K562 (cell line): ENCODE results near the gene MMP11. TPM values are rescaled to one million over a fixed set of nuclear protein-coding genes. Genes with fewer than 3 reads are reported as not detected.
A peak's percentile ranks its signal among the peaks of the same experiment; 100 is the strongest.

Experiments
- CAMTA2 ChIP-seq: fragments of 250-450 bp; sonication (Bioruptor Pico); conservative IDR thresholded peaks from 2 replicates; pipeline ENCODE4 v1.5.1; 2022
- CREB3L1 ChIP-seq: fragments of 450-650 bp; IDR thresholded peaks from 2 replicates; pipeline ENCODE4 v1.6.1; 2014; ENCODE audit warnings: low read depth, mild to moderate bottlenecking, moderate library complexity, borderline replicate concordance
- ETV5 ChIP-seq: sonication (generic); formaldehyde crosslinking; IDR thresholded peaks from 2 replicates; pipeline ENCODE4 v1.4.0; 2020; ENCODE audit warnings: low read depth, mild to moderate bottlenecking, missing genetic modification reagents
- GABPA ChIP-seq: fragments of 200-800 bp; sonication (Bioruptor generic); conservative IDR thresholded peaks from 2 replicates; pipeline ENCODE4 v1.6.1; 2016; ENCODE audit warnings: low read depth, missing genetic modification characterization, missing compliant biosample characterization
- GABPB2 ChIP-seq: fragments of 250-450 bp; sonication (Bioruptor Pico); conservative IDR thresholded peaks from 2 replicates; pipeline ENCODE4 v1.5.1; 2021; ENCODE audit warnings: mild to moderate bottlenecking
- OTX1 ChIP-seq: fragments of 450-650 bp; formaldehyde crosslinking; IDR thresholded peaks from 2 replicates; pipeline ENCODE4 v1.4.0; 2022; ENCODE audit warnings: mild to moderate bottlenecking
- PHF21A ChIP-seq: fragments of 450-650 bp; IDR thresholded peaks from 2 replicates; pipeline ENCODE4 v1.6.1; 2017; ENCODE audit warnings: low read depth, borderline replicate concordance
- REST ChIP-seq, 2 experiments: fragments of 450-650 bp; formaldehyde crosslinking in 1 of 2; IDR thresholded peaks; 2 replicates each; pipeline versions ENCODE4 v1.4.0 to v1.6.1; 2014 to 2020; ENCODE audit warnings: mild to moderate bottlenecking in 2 of 2, borderline replicate concordance in 1 of 2, low read depth in 1 of 2
- SIN3A ChIP-seq, 2 experiments: fragments of 150-350 bp in 1 of 2; IDR thresholded peaks; 2 replicates each; pipeline ENCODE4 v1.6.1; 2011 to 2016; ENCODE audit warnings: borderline replicate concordance in 2 of 2, low read depth in 2 of 2, low read length in 2 of 2, mild to moderate bottlenecking in 2 of 2, moderate library complexity in 2 of 2; ENCODE audit not compliant: control insufficient read depth in 1 of 2
- SLC30A9 ChIP-seq: fragments of 250-450 bp; sonication (Bioruptor Pico); IDR thresholded peaks from 2 replicates; pipeline ENCODE4 v1.8.0; 2022; ENCODE audit warnings: mild to moderate bottlenecking, moderate library complexity
- SOX6 ChIP-seq: fragments of 450-650 bp; IDR thresholded peaks from 2 replicates; pipeline ENCODE4 v1.6.1; 2014; ENCODE audit warnings: mild to moderate bottlenecking
- ZNF174 ChIP-seq: fragments of 250-450 bp; sonication (Bioruptor Pico); IDR thresholded peaks from 2 replicates; pipeline ENCODE4 v1.4.0; 2020; ENCODE audit warnings: mild to moderate bottlenecking
- ZNF354B ChIP-seq: fragments of 250-450 bp; sonication (Bioruptor Pico); IDR thresholded peaks from 2 replicates; pipeline ENCODE4 v1.4.0; 2020
- ZNF696 ChIP-seq: fragments of 250-450 bp; sonication (Bioruptor Pico); conservative IDR thresholded peaks from 2 replicates; pipeline ENCODE4 v1.4.0; 2020; ENCODE audit warnings: mild to moderate bottlenecking, moderate library complexity
- ZNF76 ChIP-seq: fragments of 250-450 bp; sonication (Bioruptor Pico); IDR thresholded peaks from 2 replicates; pipeline ENCODE4 v1.4.0; 2020; ENCODE audit warnings: mild to moderate bottlenecking, moderate library complexity, borderline replicate concordance
- polyA plus RNA-seq, 8 experiments: library from polyadenylated mRNA; depleted of rRNA in 4 of 8; stranded (reverse) in 5 of 8; unstranded in 3 of 8; fragments of >200 nt; fragmentation: Nextera tagmentation in 2 of 8; fragmentation: Illumina TruSeq in 1 of 8; extraction: Ambion mirVana in 2 of 8; extraction: Trizol in 1 of 8; gene quantifications; 2 replicates each; pipeline versions ENCODE4 v1.2.1 to v1.2.3, GENCODE V29; 2011 to 2014; ENCODE audit warnings: inconsistent platforms in 1 of 8, missing spikeins in 1 of 8
- total RNA-seq, 7 experiments: library from RNA; depleted of rRNA in 6 of 7; stranded (reverse); fragments of >200 nt in 6 of 7; fragmentation: Illumina TruSeq in 2 of 7; extraction: Trizol in 2 of 7; gene quantifications; 2 replicates each; pipeline versions ENCODE4 v1.2.1 to v1.2.3, GENCODE V29; 2011 to 2021; ENCODE audit warnings: low replicate concordance in 1 of 7
- TF ChIP-seq, protein P1 (sequence below): fragments of 250-450 bp; sonication (Bioruptor Pico); IDR thresholded peaks from 2 replicates; pipeline ENCODE4 v1.9.0; 2021; ENCODE audit warnings: mild to moderate bottlenecking, inconsistent platforms

The MMP11 gene
- total and polyA plus RNA-seq, 9 of the 15 experiments (the other 6 are each of a cell fraction or from before 2014, with no cell fraction given) = 0.14 to 1.8 (median 1.1) TPM; not detected in 2

GRCh38 chr22:23772649-23773473 lies at the start of gene MMP11 (continued):
- TF ChIP-seq CREB3L1 (peak; percentile 36; the same call in 1 of the 2 replicates), ZNF174 (CRISPR knock-in tag) (no peak), CAMTA2 (CRISPR knock-in tag) (no peak), SLC30A9 (CRISPR knock-in tag) (no peak), GABPB2 (CRISPR knock-in tag) (no peak), REST (IDR thresholded peaks at IDR 0.05; ENCODE audit: borderline replicate concordance) (0 out of 2 replicates have a peak, but pooled peaks have one; percentile 20), REST (CRISPR knock-in tag; IDR thresholded peaks at IDR 0.05; ENCODE audit: low read depth) (no peak), OTX1 (CRISPR knock-in tag) (no peak), ZNF76 (CRISPR knock-in tag) (no peak), ETV5 (CRISPR knock-in tag) (no peak), GABPA (tag) (no peak), SOX6 (no peak), PHF21A (no peak), ZNF354B (CRISPR knock-in tag) (no peak), SIN3A (IDR thresholded peaks at IDR 0.05; ENCODE audit: borderline replicate concordance in 2 of 2, control insufficient read depth in 1 of 2, low read depth in 2 of 2, low read length in 2 of 2) (no peak), ZNF696 (CRISPR knock-in tag) (no peak)
- TF ChIP-seq, protein P1, sequence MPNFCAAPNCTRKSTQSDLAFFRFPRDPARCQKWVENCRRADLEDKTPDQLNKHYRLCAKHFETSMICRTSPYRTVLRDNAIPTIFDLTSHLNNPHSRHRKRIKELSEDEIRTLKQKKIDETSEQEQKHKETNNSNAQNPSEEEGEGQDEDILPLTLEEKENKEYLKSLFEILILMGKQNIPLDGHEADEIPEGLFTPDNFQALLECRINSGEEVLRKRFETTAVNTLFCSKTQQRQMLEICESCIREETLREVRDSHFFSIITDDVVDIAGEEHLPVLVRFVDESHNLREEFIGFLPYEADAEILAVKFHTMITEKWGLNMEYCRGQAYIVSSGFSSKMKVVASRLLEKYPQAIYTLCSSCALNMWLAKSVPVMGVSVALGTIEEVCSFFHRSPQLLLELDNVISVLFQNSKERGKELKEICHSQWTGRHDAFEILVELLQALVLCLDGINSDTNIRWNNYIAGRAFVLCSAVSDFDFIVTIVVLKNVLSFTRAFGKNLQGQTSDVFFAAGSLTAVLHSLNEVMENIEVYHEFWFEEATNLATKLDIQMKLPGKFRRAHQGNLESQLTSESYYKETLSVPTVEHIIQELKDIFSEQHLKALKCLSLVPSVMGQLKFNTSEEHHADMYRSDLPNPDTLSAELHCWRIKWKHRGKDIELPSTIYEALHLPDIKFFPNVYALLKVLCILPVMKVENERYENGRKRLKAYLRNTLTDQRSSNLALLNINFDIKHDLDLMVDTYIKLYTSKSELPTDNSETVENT (CRISPR knock-in tag) = no peak
